HG02973 (cell line): ENCODE measurements around the gene PLB1.
"Not testable (repeated sequence)": the region's sequence is repeated elsewhere in the genome, so short reads cannot be mapped to it uniquely, and the experiment has no call there.

Experiments
- ATAC-seq: cut with Tn5 transposase; IDR thresholded peaks from one replicate; pipeline ENCODE4 v1.9.1; 2021; ENCODE audit warnings: moderate library complexity; ENCODE audit not compliant: unreplicated experiment

Gene PLB1

DNA sequence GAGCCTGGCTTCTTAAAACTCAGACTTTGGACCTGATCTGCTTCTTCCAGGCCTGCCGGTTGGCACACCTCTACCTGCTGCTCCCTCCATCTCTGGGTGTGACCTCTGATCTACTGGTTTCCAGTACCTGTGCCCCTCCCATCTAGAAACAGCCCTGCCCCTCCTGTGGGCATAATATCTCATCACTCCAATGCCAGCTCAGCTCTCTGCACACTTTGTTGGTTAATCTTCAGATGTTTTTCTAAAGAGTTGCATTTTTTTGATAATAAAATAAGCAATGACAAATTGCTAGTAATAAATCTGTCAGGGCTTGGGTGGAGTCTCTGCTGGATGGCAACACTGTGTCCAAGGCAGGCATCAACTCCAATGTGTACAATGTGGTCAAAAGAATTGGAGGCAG is 166.2 kb downstream of the PLB1 start:
- no peak for ATAC-seq

DNA sequence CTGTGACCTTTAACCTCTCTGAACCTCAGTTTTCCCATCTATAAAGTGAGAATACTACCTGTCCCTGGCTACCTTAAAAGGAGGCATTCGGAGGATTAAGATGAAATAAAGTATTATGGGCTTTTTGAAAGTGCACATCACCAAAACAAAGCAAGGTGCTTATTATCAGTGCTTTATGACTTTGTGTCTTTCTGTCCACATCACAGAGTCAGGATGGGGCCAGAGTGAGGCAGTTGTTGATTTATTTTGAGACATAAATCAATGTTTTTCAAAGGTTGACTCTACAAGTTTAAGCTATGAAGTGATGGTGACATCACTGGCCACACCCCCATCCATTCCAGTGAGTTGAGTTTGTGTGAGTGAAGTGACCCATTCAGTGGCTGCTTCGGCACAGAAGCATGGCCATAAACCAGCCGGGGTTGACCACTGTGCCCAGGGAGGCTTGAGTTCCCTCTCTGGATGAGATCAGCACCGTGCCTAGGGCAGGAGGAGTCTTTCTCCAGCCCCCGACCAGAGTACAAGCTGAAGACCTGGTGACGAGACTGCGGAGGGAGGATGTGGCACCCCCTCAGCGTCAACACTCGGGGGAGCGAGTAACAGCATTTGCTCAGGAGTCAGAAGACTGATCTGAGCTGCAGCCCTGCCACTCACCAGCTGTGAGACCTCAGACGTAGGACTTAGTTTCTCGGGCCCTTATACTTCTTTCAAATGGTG is 166.8 kb downstream of the PLB1 start:
- no peak for ATAC-seq

DNA sequence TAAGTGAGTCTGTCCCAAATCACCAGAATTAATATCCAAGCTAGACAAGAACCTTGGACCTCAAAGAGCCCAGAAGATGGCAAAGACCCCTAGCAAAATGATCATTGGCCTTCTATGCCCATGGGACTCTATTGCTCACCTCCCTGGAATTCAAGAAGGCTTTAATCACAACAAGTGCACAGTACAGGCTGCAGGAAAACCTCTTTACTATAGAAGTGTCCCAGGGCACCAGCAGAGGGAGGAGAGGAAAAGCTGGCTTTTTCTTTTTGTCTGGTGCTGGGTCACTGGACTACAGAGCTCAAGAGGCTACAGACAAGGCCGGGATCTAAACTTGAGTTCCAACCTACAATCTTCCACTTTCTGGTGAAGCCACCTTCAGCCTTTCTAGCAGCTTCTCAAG is 167.5 kb downstream of the PLB1 start:
- no peak for ATAC-seq

DNA sequence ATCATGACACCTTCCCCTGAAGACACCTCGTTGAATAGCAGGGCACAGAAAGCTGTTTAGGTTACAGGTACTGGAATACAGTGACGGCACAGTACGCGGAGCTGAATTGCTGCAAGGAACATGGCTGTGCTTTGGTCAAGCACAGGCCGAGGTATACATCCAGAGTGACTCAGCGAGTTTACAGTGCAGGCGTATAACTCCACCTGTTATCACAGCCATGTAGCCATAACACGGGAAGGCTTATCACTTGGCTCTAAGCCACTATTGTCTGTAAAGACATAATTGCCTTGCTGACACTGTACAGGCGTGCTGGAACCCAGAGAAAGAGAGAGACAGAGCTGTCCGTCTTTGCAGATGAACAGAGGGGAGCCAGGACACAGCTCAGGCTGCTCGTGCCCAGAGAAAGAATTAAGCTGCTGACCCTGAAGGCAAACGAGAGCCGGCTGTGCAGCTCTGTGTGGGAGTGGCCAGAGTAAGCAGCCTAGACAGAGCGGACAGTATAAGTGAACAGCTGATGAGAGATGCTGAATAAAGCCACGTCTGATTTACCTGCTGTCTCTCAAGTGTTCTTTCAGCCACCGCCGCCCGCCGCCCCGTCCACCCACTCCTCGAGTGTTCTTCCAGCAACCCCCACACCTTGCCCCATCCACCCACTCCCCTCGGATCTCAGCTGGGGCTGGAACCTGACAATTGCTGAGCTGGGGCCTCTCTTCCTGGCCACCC is 168.4 kb downstream of the PLB1 start:
- ATAC-seq: no peak

DNA sequence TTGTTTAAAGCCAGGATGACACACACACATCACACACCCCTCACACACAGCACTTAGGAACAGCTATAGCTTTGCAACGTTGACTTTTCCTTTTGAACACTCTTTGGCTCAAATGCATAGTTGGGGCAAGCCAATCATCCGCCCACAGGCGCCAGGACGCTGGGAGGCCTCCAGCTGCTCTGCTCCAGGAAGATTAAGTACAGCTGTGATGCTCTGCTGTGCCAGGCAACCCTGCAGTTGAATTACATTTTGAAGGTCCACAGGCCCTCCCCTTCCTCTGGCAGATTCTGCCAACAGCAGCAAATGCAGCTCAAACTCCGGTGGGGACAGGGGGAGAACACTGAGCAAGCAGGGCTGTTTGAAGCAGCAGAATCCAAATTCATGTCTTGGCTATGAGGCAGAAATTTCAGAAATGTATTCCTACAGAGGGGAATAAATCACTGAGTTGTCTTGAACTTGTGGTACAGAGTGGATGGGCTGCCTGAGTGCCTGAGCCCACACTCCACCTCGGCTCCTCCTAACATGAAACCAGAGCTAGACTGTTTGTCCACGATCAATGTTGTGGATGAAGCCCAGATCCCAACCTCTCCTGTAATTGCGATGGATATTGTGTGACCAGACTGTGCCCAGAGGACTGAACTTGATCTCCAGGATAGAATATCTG is 169.3 kb downstream of the PLB1 start:
- no peak for ATAC-seq

DNA sequence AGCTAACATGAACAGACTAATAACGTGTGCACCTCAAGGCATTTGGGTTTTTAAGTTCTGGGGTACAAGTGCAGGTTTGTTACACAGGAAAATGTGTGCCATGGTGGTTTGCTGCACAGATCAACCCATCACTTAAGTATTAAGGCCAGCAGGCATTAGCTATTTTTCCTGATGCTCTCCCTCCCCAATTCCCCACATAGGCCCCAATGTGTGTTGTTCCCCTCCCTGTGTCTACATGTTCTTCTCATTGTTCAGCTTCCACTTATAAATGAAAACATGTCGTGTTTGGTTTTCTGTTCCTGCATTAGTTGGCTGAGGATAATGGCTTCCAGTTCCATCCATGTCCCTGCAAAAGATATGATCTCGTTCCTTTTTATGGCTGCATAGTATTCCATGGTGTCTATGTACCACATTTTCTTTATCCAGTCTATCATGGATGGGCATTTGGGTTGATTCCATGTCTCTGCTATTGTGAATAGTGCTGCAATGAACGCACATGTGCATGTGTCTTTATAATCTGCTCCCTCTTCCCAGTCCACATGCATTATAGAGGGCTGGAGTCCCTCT is 170.0 kb downstream of the PLB1 start:
- ATAC-seq: not testable (repeated sequence)

DNA sequence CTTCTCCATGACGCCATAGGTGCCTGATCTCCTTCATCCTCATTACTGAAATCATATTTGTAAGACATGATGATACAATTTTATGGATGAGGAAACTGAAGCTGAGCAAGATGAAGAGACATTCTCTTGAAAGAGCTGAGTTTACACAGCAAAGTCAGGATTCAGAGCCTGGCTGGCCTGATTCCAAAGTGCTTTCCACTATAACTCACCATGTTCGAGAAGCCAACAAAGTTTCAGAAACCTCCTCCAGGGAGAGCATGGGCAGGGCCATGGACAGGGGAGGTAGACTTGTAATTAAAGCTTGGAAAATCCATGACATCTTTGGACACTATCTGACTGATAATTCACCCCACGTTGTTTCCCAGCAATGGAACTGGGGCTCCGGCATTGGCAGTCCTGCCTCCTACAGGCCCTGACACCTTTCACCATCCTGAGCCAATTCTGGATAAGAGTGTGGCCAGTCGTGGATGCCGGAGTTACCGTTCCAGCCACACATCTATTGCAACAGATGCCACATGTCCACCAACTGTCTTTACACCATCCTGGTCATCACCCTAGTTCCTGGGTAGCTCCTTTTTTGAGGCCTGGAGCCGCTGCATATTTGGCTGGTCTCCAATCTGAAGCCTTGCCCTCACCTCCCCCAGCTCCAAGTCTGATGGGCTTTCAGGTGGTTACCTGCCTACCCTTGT is 170.8 kb downstream of the PLB1 start:
- ATAC-seq: no peak

- no peak for ATAC-seq
Measured at GRCh38 chr2:28667261-28667660, 171.4 kb downstream of the PLB1 start.

DNA sequence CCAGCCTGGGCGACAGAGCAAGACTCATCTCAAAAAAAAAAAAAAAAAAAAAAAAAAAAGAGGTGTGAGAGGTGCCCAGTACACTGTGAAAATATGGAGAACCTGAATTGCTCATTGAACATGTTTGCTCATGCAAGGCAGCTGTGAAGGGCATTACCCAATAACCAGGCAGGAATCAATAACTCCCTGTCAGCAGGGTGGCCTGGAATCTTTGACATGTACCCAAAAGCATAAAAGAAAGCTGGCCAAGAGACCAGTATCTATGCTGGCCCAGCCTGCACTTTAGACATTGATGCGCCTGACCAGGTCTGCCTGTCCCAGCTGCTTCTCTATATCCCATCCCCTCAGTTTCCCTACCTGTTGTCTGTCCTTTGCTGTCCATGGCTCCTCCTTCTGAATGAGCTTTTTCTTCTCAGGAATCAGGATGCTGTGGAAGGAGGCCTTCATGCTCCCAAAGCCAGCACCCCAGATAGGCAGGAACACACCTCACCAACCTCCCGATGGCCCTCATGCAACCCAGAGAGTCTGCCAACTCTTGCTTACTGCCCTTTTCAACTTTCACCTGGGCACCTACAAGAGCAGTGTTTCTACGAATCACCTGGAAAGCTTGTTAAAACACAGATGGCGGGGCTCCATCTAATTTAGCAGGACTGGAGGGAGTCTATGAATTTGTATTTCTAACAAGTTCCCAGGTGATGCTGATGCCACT is 172.4 kb downstream of the PLB1 start:
- no peak for ATAC-seq

GRCh38 chr2:28668880-28669279 is 173.0 kb downstream of the PLB1 start:
- no peak for ATAC-seq

DNA sequence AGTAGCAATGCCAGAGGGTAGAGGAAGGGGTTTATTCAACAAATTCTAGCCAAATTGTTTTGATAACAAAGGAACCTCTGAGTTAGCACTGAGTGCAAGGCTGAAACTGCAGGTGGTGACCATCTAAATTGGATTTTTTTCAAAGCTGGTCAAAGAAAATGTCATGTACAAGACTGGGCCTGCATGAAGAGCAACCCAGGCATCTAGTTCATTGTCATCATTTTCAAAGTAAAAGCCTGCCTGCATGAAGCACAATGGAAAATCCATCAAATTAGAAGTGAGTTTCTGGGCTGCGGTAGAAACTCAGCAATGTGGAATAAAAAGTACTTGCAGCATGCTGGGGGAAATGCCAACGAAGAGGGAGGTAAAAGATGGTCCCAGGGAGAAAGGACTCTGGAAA is 175.0 kb downstream of the PLB1 start:
- ATAC-seq: no peak

DNA sequence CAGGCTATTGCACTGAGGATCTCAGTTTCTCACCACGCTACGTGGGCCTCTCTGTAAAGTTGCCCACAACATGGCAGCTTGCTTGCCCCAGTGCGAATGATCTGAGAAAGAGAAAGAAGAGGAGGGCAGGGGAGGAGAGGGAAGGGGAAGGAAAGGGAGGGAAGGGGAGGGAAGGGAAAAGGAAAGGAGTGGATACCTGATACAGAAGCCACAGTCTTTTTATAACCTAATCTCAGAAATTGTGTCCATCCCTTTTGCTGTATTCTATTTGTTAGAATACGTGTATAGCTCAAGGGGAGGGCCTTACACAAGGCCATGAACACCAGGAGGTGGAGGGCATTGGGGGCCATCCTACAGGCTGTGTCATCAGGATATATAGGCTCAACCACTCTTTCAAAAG is 177.5 kb downstream of the PLB1 start:
- ATAC-seq: no peak

- ATAC-seq: no peak
Measured at GRCh38 chr2:28674062-28674712, 178.3 kb downstream of the PLB1 start.

DNA sequence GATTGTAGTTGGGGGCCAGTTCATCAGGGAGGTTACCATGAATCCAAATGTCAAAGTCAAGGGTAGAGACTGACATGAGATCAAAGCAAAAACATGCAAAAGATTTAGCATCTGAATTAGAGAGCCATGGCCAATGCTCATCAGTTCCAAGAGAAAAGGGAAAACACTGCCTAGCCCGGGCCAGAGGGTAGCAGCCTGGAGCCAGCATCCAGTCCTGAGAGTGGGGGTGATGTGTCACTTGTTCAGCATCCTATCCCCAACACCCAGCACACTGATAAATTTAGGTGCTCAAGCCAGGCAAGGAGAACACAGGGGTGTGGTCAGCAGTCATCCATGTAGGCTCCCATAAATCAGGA is 178.8 kb downstream of the PLB1 start:
- no peak for ATAC-seq

- ATAC-seq: no peak
Measured at GRCh38 chr2:28676152-28676835, 180.4 kb downstream of the PLB1 start.

DNA sequence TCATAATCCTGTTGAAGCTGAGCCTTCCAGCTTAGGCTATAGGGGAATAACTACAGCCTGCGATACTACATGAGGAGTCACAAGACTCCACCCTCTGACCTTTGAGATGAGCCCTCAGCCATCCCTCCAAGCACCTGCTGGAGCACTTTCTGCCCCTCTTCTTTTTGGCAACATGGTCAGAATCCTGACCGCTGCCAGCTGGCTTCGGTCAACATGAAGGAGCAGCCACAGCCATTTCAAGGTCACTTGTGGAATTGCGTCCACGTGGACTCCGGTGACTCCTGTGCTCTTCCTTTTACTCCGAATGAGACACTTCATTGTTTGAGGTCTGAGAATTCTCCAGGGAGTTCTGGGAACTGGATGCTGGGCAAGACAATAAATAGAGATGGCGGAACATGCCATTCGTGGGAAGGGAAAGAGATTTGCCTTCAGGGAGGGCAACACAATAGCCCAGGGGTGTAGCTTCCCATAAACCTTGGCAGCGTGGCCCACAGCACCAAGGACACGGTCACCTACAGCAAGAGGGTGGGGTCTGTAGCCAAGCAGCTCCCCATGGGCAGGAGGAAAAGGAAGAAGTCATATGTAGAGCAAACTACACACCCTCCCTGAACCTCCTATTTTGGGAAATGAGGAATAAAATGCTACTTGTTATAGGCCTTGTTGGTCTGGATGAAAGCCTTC is 182.5 kb downstream of the PLB1 start:
- no peak for ATAC-seq

DNA sequence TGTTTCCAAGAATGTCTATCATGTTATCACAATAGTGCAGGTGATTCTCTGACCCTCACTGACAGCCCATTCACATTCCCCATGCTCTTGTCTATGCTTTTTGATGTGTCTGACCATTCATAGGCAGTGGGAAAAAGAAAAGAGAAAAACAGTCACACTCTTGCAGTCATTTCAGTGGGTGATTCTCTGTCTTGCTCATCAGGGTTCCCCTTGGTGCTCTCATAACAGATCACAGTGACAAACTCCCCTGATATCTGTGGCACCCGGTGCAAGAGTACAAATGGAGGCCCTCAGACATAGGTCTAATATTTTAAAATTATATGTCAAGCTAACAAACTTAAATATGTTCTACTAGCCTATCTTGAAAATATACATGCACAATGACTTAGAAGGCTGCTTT is 183.1 kb downstream of the PLB1 start:
- no peak for ATAC-seq

GRCh38 chr2:28680657-28681056 is 184.8 kb downstream of the PLB1 start:
- no peak for ATAC-seq

GRCh38 chr2:28681158-28681571 is 185.3 kb downstream of the PLB1 start:
- ATAC-seq: peak; percentile 72
